NT2/D1 (cell line): ENCODE results near the gene AHSG.

ENCODE experiments used
- YY1 ChIP-seq: IDR thresholded peaks from 2 replicates; pipeline ENCODE4 v1.6.1; 2011; ENCODE audit not compliant: insufficient read length, insufficient read depth
- ZNF274 ChIP-seq: IDR thresholded peaks from 2 replicates; pipeline ENCODE4 v1.6.1; 2011; ENCODE audit warnings: mild to moderate bottlenecking, low read depth, low read length

GRCh38 chr3:186627852-186628414, 15.1 kb downstream of the AHSG start:
- no peak for TF ChIP-seq ZNF274
- no peak for TF ChIP-seq YY1
